Loucy (cell line): ENCODE results near the gene NFASC.

Experiments
- H2AFZ ChIP-seq: fragments of 200-600 bp; sonication (generic); 2 replicates; pipeline ENCODE4 v1.6.0; 2016; ENCODE audit warnings: antibody characterized with exemption, mild to moderate bottlenecking, low read length, moderate library complexity
- H3F3A ChIP-seq: fragments of 200-600 bp; 2 replicates; pipeline ENCODE4 v1.6.0; 2016; ENCODE audit warnings: antibody characterized with exemption, low read depth, mild to moderate bottlenecking
- H3K27me3 ChIP-seq: fragments of 200-600 bp; sonication (generic); 2 replicates; pipeline ENCODE4 v1.6.1; 2014; ENCODE audit warnings: low read length, mild to moderate bottlenecking; ENCODE audit not compliant: insufficient read depth, poor library complexity, severe bottlenecking
- H3K36me3 ChIP-seq: fragments of 200-600 bp; sonication (generic); 2 replicates; pipeline ENCODE4 v1.6.1; 2016; ENCODE audit warnings: low read length; ENCODE audit not compliant: insufficient read depth
- H3K4me1 ChIP-seq: fragments of 200-600 bp; sonication (generic); 2 replicates; pipeline ENCODE4 v1.5.1; 2014; ENCODE audit warnings: low read length, mild to moderate bottlenecking; ENCODE audit not compliant: insufficient read depth, poor library complexity, severe bottlenecking
- H3K4me2 ChIP-seq: fragments of 200-600 bp; sonication (generic); 2 replicates; pipeline ENCODE4 v1.6.0; 2014; ENCODE audit warnings: antibody characterized with exemption, low read length, low read depth, mild to moderate bottlenecking; ENCODE audit not compliant: poor library complexity, severe bottlenecking
- H3K4me3 ChIP-seq: fragments of 200-600 bp; sonication (generic); 2 replicates; pipeline ENCODE4 v1.5.1; 2014; ENCODE audit warnings: low read length, mild to moderate bottlenecking, mixed read lengths; ENCODE audit not compliant: poor library complexity, severe bottlenecking
- H3K79me2 ChIP-seq: fragments of 200-600 bp; sonication (generic); 2 replicates; pipeline ENCODE4 v1.6.1; 2014; ENCODE audit warnings: low read length; ENCODE audit not compliant: insufficient read depth
- H3K9ac ChIP-seq: fragments of 200-600 bp; sonication (generic); 2 replicates; pipeline ENCODE4 v1.6.0; 2014; ENCODE audit warnings: mild to moderate bottlenecking, low read depth, low read length, moderate library complexity; ENCODE audit not compliant: poor library complexity, severe bottlenecking
- H3K9me2 ChIP-seq: fragments of 200-600 bp; sonication (generic); replicated peaks from 2 replicates; pipeline ENCODE4 v1.6.1; 2016; ENCODE audit warnings: low read depth, low read length, mixed read lengths
- H3K9me3 ChIP-seq: fragments of 200-600 bp; sonication (generic); 2 replicates; pipeline ENCODE4 v1.6.1; 2014; ENCODE audit warnings: mild to moderate bottlenecking, antibody characterized with exemption, low read length, low read depth; ENCODE audit not compliant: insufficient read depth
- H4K20me1 ChIP-seq: fragments of 200-600 bp; sonication (generic); 2 replicates; pipeline ENCODE4 v1.6.0; 2014; ENCODE audit warnings: antibody characterized with exemption, low read length, mild to moderate bottlenecking; ENCODE audit not compliant: insufficient read depth, poor library complexity, severe bottlenecking
- EZH2phosphoT487 ChIP-seq: fragments of 200-600 bp; IDR thresholded peaks from 2 replicates; pipeline ENCODE4 v1.6.1; 2018; ENCODE audit warnings: antibody characterized with exemption, mild to moderate bottlenecking, moderate library complexity, borderline replicate concordance
- TF ChIP-seq, protein P1 (sequence below): fragments of 200-600 bp; sonication (generic); conservative IDR thresholded peaks from 2 replicates; pipeline ENCODE4 v1.5.1; 2014; ENCODE audit warnings: mild to moderate bottlenecking, antibody characterized with exemption, low read length

Gene NFASC

DNA sequence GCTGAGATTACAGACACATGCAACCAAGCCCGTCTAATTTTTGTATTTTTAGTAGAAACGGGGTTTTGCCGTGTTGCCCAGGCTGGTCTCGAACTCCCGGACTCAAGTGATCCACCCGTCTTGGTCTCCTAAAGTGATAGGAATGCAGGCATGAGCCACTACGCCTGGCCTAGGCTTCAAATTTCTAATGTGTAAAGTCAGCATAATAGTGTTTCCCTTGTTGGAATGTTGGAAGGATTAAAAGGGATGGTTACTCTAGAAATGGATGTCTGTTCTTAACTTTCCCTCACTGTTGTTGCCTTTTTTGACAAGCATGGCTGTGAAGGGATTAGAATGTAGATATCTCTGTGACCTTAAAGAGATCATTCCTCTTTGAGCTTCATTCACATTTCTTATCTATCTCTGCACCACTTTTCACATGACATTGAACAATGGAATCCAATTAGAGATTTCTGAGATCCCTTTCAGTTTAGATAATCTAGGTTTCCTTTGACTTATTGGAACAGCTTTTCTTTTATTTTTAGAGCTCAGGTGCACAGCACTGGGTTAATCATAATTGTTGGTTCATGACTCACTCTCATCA, 33.7 kb downstream of the NFASC start:
- TF ChIP-seq, protein P1, sequence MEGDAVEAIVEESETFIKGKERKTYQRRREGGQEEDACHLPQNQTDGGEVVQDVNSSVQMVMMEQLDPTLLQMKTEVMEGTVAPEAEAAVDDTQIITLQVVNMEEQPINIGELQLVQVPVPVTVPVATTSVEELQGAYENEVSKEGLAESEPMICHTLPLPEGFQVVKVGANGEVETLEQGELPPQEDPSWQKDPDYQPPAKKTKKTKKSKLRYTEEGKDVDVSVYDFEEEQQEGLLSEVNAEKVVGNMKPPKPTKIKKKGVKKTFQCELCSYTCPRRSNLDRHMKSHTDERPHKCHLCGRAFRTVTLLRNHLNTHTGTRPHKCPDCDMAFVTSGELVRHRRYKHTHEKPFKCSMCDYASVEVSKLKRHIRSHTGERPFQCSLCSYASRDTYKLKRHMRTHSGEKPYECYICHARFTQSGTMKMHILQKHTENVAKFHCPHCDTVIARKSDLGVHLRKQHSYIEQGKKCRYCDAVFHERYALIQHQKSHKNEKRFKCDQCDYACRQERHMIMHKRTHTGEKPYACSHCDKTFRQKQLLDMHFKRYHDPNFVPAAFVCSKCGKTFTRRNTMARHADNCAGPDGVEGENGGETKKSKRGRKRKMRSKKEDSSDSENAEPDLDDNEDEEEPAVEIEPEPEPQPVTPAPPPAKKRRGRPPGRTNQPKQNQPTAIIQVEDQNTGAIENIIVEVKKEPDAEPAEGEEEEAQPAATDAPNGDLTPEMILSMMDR, result no peak
- TF ChIP-seq EZH2phosphoT487, result no peak
- H3K79me2 ChIP-seq, result no peaks in the 10 kb centered on the region

DNA sequence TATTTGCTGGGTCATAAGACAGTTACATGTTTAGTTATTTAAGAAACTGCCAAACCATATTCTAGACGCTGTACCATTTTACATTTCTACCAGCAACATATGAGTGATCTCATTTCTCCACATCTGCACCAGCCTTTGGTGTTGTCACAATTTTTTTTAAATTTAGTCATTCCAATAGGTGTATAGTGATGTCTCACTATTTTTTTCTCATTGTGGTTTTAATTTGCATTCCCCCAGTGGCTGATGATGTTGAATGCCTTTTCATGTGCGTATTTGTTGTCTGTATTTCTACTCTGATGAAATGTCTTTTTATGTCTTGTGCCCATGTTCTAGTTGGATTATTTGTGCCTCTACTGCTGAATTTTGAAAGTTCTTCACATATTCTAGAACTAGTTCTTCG, 38.4 kb downstream of the NFASC start:
- Histone ChIP-seq H3K4me3 (no peak overlapping the region), H3K27me3 (no peaks in the 10 kb centered on the region), H3K9me3 (no peaks in the 10 kb centered on the region), H2AFZ (no peak overlapping the region), H3K36me3 (no peaks in the 10 kb centered on the region), H3K4me2 (no peak overlapping the region), H3K4me1 (no peaks in the 10 kb centered on the region), H4K20me1 (no peaks in the 10 kb centered on the region), H3F3A (no peaks in the 10 kb centered on the region), H3K9me2 (no peaks in the 10 kb centered on the region), H3K79me2 (no peaks in the 10 kb centered on the region), H3K9ac (no peak overlapping the region)
- TF ChIP-seq EZH2phosphoT487, result no peak
- TF ChIP-seq, protein P1, result no peak

More for the DNA sequence above, 33.7 kb downstream of the NFASC start:
- Histone ChIP-seq H3K9ac (no peak overlapping the region), H2AFZ (no peak overlapping the region), H3K4me3 (no peak overlapping the region), H3K36me3 (no peaks in the 10 kb centered on the region), H3F3A (no peaks in the 10 kb centered on the region), H3K9me2 (no peaks in the 10 kb centered on the region), H3K9me3 (no peaks in the 10 kb centered on the region), H4K20me1 (no peaks in the 10 kb centered on the region), H3K4me2 (no peak overlapping the region), H3K4me1 (no peaks in the 10 kb centered on the region), H3K27me3 (no peaks in the 10 kb centered on the region)

DNA sequence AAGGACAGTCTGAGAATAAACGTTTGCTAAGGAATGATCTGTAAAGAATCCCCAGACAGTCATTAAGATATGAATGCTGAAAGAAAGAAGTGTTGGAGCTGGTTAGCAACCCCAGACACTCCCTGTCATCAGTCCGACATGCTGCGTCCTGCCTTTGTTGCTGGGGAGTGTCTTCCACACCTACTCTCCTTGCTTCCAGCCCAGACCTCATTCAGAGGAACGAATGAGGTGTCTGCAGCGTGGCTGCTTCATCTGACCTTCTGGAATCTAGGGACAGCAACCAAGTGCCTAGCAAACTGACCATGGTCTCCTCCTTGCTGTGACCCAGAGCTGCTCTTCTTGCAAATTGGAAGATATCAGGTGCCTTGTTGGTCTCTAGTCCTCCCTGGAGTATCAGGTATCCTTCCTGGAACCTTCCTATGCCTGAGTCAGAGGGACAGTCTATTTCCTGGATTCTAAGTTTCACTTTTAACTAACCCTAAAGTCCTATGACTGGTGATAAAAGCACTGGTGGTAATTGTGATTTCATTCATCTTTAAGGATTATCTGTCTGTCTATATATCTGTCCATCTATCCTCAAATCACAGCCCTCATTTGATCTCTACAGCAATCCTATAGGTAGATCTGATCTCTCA, 45.3 kb downstream of the NFASC start:
- Histone ChIP-seq H3K4me3 (no peak overlapping the region), H3K4me2 (no peak overlapping the region)

More for the DNA sequence above, 45.3 kb downstream of the NFASC start:
- no peaks in the 10 kb centered on the region for H3K9me2 ChIP-seq
- H3K27me3 ChIP-seq, result no peaks in the 10 kb centered on the region
- TF ChIP-seq, protein P1, result no peak
- no peak for TF ChIP-seq EZH2phosphoT487
- no peaks in the 10 kb centered on the region for H3K9me3 ChIP-seq
- no peak overlapping the region for H2AFZ ChIP-seq
- no peaks in the 10 kb centered on the region for H4K20me1 ChIP-seq
- H3F3A ChIP-seq, result no peaks in the 10 kb centered on the region
- no peaks in the 10 kb centered on the region for H3K4me1 ChIP-seq
- H3K9ac ChIP-seq, result no peak overlapping the region
- no peaks in the 10 kb centered on the region for H3K79me2 ChIP-seq
- H3K36me3 ChIP-seq, result no peaks in the 10 kb centered on the region
